K562 (cell line): ENCODE results near the gene EIF1. TPM values are rescaled to one million over a fixed set of nuclear protein-coding genes. Genes with fewer than 3 reads are reported as not detected.

Experiments used
- ATAC-seq: fragments of 200-7000 bp; cut with Tn5 transposase; 3 replicates; pipeline ENCODE4 v1.9.1; 2020; ENCODE audit warnings: moderate library complexity
- BruUV-seq: library from RNA; stranded (reverse); fragments of 400-500 nt; replicated peaks from 2 replicates; lab custom pipeline; 2021; lab: Mats Ljungman, UMichigan
- CTCF ChIA-PET: fragments of 300-600 bp; formaldehyde crosslinking; extraction: SDS; loops from one replicate; lab custom pipeline; 2021; ENCODE audit warnings: low intra/inter-chr PET ratio; lab: Yijun Ruan, JAX
- POLR2A ChIA-PET: fragments of 300-600, 350-650 bp; sonication (Branson Sonifier 250); formaldehyde crosslinking; extraction: SDS; loops from one replicate; lab custom pipeline; 2021; ENCODE audit warnings: antibody characterized with exemption, inconsistent platforms; lab: Yijun Ruan, JAX
- DNase-seq, 4 experiments: peaks; one replicate each; pipeline versions ENCODE4 v3.0.0 to v3.0.0-alpha.2; 2011 to 2018; ENCODE audit warnings: low spot score in 3 of 4, mixed read lengths in 3 of 4; ENCODE audit errors: extremely low read depth in 1 of 4
- FAIRE-seq: peaks from 2 replicates; lab custom pipeline; 2011; peaks lifted over from hg19 to GRCh38; lab: Jason Lieb, UNC
- H2AFZ ChIP-seq: 2 replicates; pipeline ENCODE4 v1.6.0; 2011; ENCODE audit warnings: low read depth, low read length, control low read depth, inconsistent platforms
- H3K27ac ChIP-seq: fragments of 200-600 bp; 3 replicates; pipeline ENCODE4 v1.8.0; 2011; ENCODE audit warnings: low read depth, mild to moderate bottlenecking, control low read depth, inconsistent platforms, low read length, moderate library complexity, mixed read lengths; ENCODE audit errors: extremely low read depth
- H3K27me3 ChIP-seq, 2 experiments: fragments of 300-600 bp in 1 of 2; 2 replicates in 1 of 2; 3 replicates in 1 of 2; pipeline versions ENCODE4 v1.6.0 to v1.8.0; 2011; ENCODE audit warnings: inconsistent platforms in 2 of 2, low read length in 2 of 2, mild to moderate bottlenecking in 1 of 2, mixed read lengths in 1 of 2, moderate library complexity in 1 of 2; ENCODE audit not compliant: control insufficient read depth in 2 of 2, insufficient read depth in 2 of 2
- H3K36me3 ChIP-seq: fragments of 300-600 bp; 3 replicates; pipeline ENCODE4 v1.8.0; 2011; ENCODE audit warnings: mild to moderate bottlenecking, low read length, inconsistent platforms; ENCODE audit not compliant: control insufficient read depth, insufficient read depth
- H3K4me1 ChIP-seq, 2 experiments: fragments of 200-600 bp in 1 of 2; replicated peaks in 1 of 2; 2 replicates in 1 of 2; 3 replicates in 1 of 2; pipeline versions ENCODE4 v1.5.1 to v1.8.0; 2011; ENCODE audit warnings: inconsistent platforms in 2 of 2, low read length in 2 of 2, mild to moderate bottlenecking in 1 of 2, mixed read lengths in 1 of 2, moderate library complexity in 1 of 2; ENCODE audit not compliant: control insufficient read depth in 2 of 2, insufficient read depth in 2 of 2
- H3K4me2 ChIP-seq: 2 replicates; pipeline ENCODE4 v1.6.1; 2011; ENCODE audit warnings: low read length, control low read depth, inconsistent platforms, mixed read lengths; ENCODE audit not compliant: insufficient read depth
- H3K4me3 ChIP-seq: fragments of 200-600 bp; sonication (generic), shearing (Covaris generic); 2 replicates; pipeline ENCODE4 v1.5.1; 2016; ENCODE audit warnings: control low read depth, inconsistent platforms
- H3K79me2 ChIP-seq: fragments of 200-600 bp; 3 replicates; pipeline ENCODE4 v1.8.0; 2011; ENCODE audit warnings: low read length, inconsistent platforms; ENCODE audit not compliant: control insufficient read depth, insufficient read depth
- H3K9ac ChIP-seq, 2 experiments: 2 replicates each; pipeline versions ENCODE4 v1.6.0 to v1.6.1; 2011; ENCODE audit warnings: low read depth in 2 of 2, low read length in 2 of 2, control low read depth in 1 of 2, inconsistent platforms in 1 of 2, mild to moderate bottlenecking in 1 of 2, mixed read lengths in 1 of 2; ENCODE audit not compliant: insufficient read depth in 1 of 2
- H3K9me1 ChIP-seq: one replicate; pipeline ENCODE4 v1.6.0; 2011; ENCODE audit warnings: inconsistent platforms, mild to moderate bottlenecking, low read length, moderate library complexity; ENCODE audit not compliant: control insufficient read depth, insufficient read depth
- H3K9me3 ChIP-seq: replicated peaks from 2 replicates; pipeline ENCODE4 v1.5.1; 2011; ENCODE audit warnings: low read depth, low read length, inconsistent platforms; ENCODE audit not compliant: control insufficient read depth, insufficient read depth
- H4K20me1 ChIP-seq: replicated peaks from 2 replicates; pipeline ENCODE4 v1.6.1; 2011; ENCODE audit warnings: low read length, inconsistent platforms, mixed read lengths; ENCODE audit not compliant: control insufficient read depth, insufficient read depth
- NFATC3 ChIP-seq: fragments of 450-650 bp; IDR thresholded peaks from 2 replicates; pipeline ENCODE4 v1.6.1; 2017; ENCODE audit warnings: mild to moderate bottlenecking
- POU5F1 ChIP-seq: fragments of 150-350 bp; IDR thresholded peaks from 2 replicates; pipeline ENCODE4 v1.6.1; 2014; ENCODE audit warnings: borderline replicate concordance, low read length, low read depth, mild to moderate bottlenecking; ENCODE audit not compliant: partially characterized antibody
- SMARCA5 ChIP-seq: fragments of 450-650 bp; IDR thresholded peaks from 2 replicates; pipeline ENCODE4 v1.6.1; 2016
- WGBS: fragments of 100-300 bp; shearing (Covaris generic); methylation state at CpG from one replicate; pipeline ENCODE4 v1.1.6; 2016; ENCODE audit warnings: low coverage, mixed read lengths; ENCODE audit not compliant: insufficient coverage; ENCODE audit errors: missing lambda C conversion rate; 5-methylcytosine and 5-hydroxymethylcytosine counted together
- in situ Hi-C: fragments of 300-500 bp; cut with MboI; formaldehyde crosslinking; loops from 4 replicates; pipeline ENCODE4 v1.15.0; 2018; ENCODE audit warnings: inconsistent platforms, mixed read lengths
- intact Hi-C: fragments of 100-400 bp; cut with micrococcal nuclease; formaldehyde crosslinking; loops from 2 replicates; pipeline ENCODE4 v1.14.2; 2022
- polyA plus RNA-seq, 8 experiments: library from polyadenylated mRNA; depleted of rRNA in 4 of 8; stranded (reverse) in 5 of 8; unstranded in 3 of 8; fragments of >200 nt; fragmentation: Nextera tagmentation in 2 of 8; fragmentation: Illumina TruSeq in 1 of 8; extraction: Ambion mirVana in 2 of 8; extraction: Trizol in 1 of 8; gene quantifications; 2 replicates each; pipeline versions ENCODE4 v1.2.1 to v1.2.3, GENCODE V29; 2011 to 2014; ENCODE audit warnings: inconsistent platforms in 1 of 8, missing spikeins in 1 of 8
- total RNA-seq, 7 experiments: library from RNA; depleted of rRNA in 6 of 7; stranded (reverse); fragments of >200 nt in 6 of 7; fragmentation: Illumina TruSeq in 2 of 7; extraction: Trizol in 2 of 7; gene quantifications; 2 replicates each; pipeline versions ENCODE4 v1.2.1 to v1.2.3, GENCODE V29; 2011 to 2021; ENCODE audit warnings: low replicate concordance in 1 of 7

The EIF1 gene
- total and polyA plus RNA-seq, 9 of the 15 experiments (the other 6 are each of a cell fraction or from before 2014, with no cell fraction given), result 67.0 to 1,204 (median 320) TPM

- DNase-seq (no peak), FAIRE-seq (no peak), ATAC-seq (no peak)
- Histone ChIP-seq H3K4me3 (no peak overlapping the region), H2AFZ (no peak overlapping the region), H4K20me1 (no peaks in the 10 kb centered on the region), H3K9me1 (peaks cover 2% of the 10 kb centered on the region), H3K27me3 (peaks cover 2 to 10% of the 10 kb centered on the region in 2 experiments; a peak in 1 of 5 replicates), H3K79me2 (no peaks in the 10 kb centered on the region), H3K4me2 (no peak overlapping the region), H3K36me3 (no peaks in the 10 kb centered on the region), H3K4me1 (peaks cover 5 to 45% of the 10 kb centered on the region in 2 experiments; a peak in 4 of 5 replicates), H3K27ac (no peak overlapping the region), H3K9me3 (no peaks in the 10 kb centered on the region), H3K9ac (no peak overlapping the region)
- in situ Hi-C loops, result loop anchor here (5.0 to 25.0 kb wide), 4 partner anchors 112 to 1047 kb away; no protein-coding TSS in a partner anchor
- POLR2A ChIA-PET, result interaction anchor here (0.6 to 1.0 kb wide), 3 partner anchors 19 to 1066 kb away, joined by 3 read pairs; no protein-coding TSS in a partner anchor
- no peak for TF ChIP-seq POU5F1
- TF ChIP-seq SMARCA5, result no peak
- no peak for TF ChIP-seq NFATC3
- intact Hi-C loops, result loop anchor here (5.0 to 10.0 kb wide), 2 partner anchors 175 to 1042 kb away; partner anchors contain the start of genes KRT35 and KRT36
- 8% methylated on average over 8 of the region's 11 CpGs for WGBS
- CTCF ChIA-PET, result interaction anchor here (7.3 to 7.4 kb wide), 2 partner anchors 11 to 110 kb away, joined by 87 to 135 read pairs; no protein-coding TSS in a partner anchor
- BruUV-seq, result no TSS peak
These were observed 29.1 kb upstream of the EIF1 start for GRCh38 chr17:41659427-41660212.
